ENCODE data around the gene MACC1.

DNA sequence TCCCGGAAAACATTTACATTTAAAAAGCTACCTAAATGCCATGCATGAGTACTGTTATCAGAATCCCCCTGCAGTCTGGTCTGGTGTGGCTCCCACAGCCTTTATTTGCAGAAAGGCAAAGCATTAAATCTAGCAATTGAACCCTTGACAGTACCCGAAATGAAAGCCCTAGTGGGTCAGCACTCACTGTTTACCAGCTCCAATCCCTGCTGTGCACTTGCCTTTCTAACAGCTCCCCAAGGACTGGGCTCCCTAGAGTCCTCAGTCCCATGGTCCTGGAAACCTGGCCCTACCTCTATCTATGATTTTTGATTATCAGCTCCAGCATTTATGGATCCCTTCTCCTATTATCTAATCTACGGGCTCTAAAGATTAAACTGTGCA lies 1.9 kb upstream of the MACC1 start:
- TF ChIP-seq, protein P1, sequence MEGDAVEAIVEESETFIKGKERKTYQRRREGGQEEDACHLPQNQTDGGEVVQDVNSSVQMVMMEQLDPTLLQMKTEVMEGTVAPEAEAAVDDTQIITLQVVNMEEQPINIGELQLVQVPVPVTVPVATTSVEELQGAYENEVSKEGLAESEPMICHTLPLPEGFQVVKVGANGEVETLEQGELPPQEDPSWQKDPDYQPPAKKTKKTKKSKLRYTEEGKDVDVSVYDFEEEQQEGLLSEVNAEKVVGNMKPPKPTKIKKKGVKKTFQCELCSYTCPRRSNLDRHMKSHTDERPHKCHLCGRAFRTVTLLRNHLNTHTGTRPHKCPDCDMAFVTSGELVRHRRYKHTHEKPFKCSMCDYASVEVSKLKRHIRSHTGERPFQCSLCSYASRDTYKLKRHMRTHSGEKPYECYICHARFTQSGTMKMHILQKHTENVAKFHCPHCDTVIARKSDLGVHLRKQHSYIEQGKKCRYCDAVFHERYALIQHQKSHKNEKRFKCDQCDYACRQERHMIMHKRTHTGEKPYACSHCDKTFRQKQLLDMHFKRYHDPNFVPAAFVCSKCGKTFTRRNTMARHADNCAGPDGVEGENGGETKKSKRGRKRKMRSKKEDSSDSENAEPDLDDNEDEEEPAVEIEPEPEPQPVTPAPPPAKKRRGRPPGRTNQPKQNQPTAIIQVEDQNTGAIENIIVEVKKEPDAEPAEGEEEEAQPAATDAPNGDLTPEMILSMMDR (IDR thresholded peaks at IDR 0.05): no peak
- TF ChIP-seq POLR2A (IDR thresholded peaks at IDR 0.05) (no peak), EP300 (IDR thresholded peaks at IDR 0.05) (no peak)

All from tibial nerve (tissue), 4 donors.